GM21825 (cell line): ENCODE measurements around the gene SLC16A6.
"Not testable (repeated sequence)": the region's sequence is repeated elsewhere in the genome, so short reads cannot be mapped to it uniquely, and the experiment has no call there.

ENCODE experiments used
- ATAC-seq: cut with Tn5 transposase; IDR thresholded peaks from one replicate; pipeline ENCODE4 v1.9.1; 2021; ENCODE audit warnings: mild to moderate bottlenecking, moderate library complexity; ENCODE audit not compliant: unreplicated experiment

SLC16A6 gene

GRCh38 chr17:68290955-68291835 lies at the start of gene SLC16A6, which contains the start of gene ARSG:
Gene SLC16A6 (minus strand): TSS chr17:68291127. CDS start chr17:68278320, 12,807 bp downstream.
Gene ARSG (plus strand): TSS chr17:68291495. CDS start chr17:68307494, 15,999 bp downstream.
- ATAC-seq = peak; percentile 52

- ATAC-seq = no peak
Measured at GRCh38 chr17:68334393-68334792, 43.5 kb upstream of the SLC16A6 start.

- ATAC-seq = not testable (repeated sequence)
Measured at GRCh38 chr17:68331932-68332331, 41.0 kb upstream of the SLC16A6 start.

DNA sequence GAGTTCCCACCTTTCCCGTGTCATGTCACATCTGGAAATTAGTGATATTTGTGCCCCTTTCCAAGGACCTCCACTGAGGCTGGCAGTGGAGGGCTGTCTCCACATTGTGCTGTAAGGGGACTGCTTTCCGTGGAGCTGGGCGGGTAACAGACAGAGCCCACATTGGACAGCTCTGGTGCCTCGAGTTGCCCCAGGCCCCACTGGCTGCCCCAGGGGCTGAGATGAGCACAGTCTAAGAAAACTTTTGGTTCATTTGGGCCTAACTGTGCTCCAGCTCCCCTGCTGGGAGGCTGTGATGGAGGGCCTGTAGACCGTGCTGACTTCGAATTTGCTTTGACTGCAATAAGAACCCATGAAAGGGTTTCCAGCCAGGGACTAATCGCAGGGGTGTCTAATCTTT lies 38.4 kb upstream of the SLC16A6 start:
- ATAC-seq = no peak

DNA sequence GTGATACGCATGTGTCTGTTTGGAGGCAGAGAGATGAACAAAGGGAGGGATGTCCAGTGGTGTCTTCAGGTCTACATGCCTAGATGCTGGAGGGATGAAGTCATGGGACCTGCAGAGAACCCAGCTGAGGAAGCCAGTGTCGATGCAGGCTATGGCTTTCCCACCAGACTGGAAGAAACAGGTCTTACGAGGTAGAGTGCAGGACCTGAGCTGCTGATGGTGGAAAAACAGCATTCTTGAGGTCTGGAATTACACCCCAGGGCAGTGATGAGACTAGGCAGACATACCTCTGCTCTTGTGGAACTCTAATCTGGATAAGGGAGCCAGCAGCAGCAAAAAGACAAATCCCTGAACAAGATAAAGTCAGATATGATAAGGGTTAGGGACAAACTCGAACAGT lies 37.7 kb upstream of the SLC16A6 start:
- ATAC-seq = no peak

DNA sequence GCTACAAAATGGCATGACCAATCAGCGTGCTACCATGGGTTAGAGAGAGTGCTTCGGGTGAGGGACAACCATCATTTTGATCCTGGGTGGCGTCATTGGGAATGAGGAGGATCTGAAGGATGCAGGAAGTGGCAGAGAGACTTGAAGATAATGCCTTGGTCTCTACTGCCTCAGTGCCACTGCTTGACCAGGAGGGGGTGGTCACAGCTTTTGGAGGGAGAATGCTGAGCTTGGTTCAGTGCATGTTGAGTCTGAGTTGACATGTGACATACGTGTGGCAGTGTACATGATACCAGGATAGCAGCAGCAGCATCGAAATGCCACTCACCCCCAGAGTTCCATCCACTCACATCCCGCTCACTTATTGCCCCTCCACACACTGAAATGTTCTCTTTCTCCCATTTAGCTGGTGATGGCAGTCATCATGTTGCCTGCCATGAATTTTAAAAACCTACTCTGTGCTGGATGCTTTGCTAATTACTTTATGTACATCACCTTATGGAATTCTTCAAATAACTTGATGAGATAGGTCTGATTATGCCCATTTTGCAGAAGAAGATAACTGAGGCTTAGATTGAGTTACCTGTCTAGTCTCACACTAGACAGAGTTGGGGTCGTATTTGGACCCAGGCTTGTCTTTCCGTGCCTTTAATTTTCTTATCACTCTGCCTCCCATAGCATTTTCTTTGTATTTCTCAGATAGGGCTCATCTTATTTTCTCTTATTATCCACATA lies 37.1 kb upstream of the SLC16A6 start:
- ATAC-seq = no peak

- no peak for ATAC-seq
Measured at GRCh38 chr17:68326681-68327080, 35.8 kb upstream of the SLC16A6 start.

DNA sequence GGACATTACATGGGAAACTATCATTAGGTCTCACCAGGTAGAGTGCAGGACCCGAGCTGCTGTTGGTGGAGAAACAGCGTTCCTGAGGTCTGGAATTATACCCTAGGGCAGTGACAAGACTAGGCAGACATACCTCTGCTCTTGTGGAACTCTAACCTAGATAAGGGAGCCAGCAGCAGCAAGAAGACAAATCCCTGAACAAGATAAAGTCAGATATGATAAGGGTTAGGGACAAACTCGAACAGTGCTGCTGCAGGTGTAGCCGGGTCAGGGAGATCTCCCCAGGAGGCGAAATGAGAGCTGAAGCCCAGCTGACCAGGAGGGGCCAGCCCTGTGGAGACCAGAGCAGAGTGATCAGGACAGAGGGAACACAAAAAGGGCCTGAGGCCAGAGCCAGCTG lies 35.0 kb upstream of the SLC16A6 start:
- no peak for ATAC-seq

- ATAC-seq = no peak
Measured at GRCh38 chr17:68324654-68325336, 33.9 kb upstream of the SLC16A6 start.

DNA sequence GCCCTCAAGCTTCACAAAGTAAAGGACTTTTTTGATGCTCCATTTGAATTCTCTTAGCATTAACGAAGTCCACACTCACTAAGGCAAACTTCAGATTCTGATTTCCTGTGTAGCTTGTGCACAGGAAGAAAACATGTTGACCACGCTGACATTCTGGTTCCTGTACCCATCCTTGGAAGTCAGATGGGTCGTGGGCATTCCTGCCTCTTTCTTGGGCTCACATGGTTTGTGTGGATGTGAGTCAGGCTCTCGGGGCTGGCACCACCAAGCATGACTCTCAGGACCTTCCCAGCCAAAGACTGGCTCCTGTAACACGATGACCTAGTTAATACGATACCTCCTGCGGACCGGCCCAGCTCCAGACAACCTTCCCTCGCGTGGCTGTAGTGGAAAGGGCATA lies 33.2 kb upstream of the SLC16A6 start:
- no peak for ATAC-seq

- no peak for ATAC-seq
Measured at GRCh38 chr17:68322630-68323029, 31.7 kb upstream of the SLC16A6 start.

- ATAC-seq = no peak
Measured at GRCh38 chr17:68321556-68321954, 30.6 kb upstream of the SLC16A6 start.

DNA sequence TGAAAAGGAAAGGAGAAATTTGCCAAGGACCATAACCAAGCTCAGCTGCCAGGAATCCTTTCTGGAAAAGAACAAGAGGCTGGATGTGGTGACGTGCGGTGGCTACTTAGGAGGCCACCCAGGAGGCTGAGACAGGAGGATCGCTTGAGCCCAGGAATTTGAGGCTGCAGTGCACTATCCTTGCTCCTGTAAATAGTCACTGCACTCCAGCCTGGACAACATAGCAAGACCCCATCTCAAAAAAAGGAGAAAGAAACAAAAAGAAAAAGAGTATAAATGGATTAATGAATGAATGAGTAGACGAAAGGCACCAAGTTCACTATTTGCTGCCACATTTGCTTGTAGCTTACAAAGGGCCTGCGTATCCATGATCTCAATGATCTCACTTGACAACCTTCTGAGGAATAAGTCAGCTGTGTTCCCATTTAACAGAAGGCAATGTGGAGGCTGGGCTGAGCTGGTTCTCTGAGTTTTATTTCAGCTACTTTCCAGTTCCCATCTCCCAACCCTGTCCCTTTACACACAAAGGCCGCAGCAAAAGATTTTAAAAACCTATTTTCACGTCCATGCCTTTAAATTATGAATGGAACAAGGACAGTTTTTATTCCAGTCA lies 30.1 kb upstream of the SLC16A6 start:
- no peak for ATAC-seq

DNA sequence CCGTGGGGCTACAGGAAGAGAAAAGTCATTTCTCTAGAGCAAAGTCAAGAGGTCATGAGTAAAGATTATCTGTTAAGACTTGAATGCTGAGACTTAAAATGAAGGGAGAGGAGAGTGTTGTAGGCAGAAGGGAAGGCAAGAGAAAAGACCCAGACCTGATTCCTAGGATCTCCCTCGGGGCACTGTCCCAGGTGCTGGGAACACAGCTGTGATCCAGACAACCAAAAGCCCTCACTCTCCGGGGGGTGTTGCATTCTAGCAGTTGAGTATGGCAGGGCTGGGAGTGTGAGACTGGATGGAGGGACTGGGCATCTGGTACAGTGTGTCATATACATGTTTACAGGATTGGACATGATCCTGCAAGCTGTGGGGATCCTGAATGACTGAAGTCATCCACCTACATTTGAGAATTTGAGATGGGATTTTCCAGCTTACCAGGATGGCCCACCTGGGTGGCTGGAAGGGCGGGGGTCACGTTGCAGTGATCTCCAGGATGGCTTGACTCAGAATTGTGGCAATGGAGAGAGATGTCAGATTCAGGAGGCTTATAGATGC lies 29.5 kb upstream of the SLC16A6 start:
- ATAC-seq = no peak

DNA sequence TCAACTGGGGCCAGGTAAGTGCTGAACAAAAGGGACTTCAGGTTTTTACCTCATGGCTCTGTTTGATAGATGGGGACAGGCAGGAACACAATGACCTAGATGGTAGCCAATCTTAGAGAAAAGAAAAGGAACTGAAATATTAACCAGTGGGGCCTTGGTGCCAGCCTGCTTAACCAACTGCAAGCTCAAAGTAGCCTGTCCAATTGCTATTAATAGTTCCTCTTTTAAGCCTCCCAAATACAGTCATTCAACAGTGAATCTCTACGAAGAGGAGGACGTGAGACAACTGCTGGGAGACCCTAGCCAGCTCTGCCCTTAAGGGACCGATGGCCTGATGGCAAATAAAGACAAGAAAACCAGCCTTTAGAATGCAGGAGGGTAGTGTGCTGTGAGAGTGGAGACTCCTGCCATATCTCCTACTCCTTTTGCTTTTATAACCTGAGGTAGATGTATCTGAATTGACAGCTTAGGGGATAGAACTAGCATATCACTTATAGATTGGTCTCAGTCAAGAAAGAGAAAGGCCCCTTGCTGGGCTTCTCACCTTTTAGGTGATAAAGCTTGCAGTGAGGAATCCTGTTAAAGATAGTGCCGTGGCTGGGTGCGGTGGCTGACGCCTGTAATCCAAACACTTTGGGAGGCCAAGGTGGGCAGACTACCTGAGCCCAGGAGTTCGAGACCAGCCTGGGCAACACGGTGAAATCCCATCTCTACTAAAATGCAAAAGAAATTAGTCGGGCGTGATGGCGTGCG lies 28.7 kb upstream of the SLC16A6 start:
- peak; percentile 54 for ATAC-seq

GRCh38 chr17:68318103-68318991 lies 27.4 kb upstream of the SLC16A6 start:
- peak; percentile 50 for ATAC-seq

DNA sequence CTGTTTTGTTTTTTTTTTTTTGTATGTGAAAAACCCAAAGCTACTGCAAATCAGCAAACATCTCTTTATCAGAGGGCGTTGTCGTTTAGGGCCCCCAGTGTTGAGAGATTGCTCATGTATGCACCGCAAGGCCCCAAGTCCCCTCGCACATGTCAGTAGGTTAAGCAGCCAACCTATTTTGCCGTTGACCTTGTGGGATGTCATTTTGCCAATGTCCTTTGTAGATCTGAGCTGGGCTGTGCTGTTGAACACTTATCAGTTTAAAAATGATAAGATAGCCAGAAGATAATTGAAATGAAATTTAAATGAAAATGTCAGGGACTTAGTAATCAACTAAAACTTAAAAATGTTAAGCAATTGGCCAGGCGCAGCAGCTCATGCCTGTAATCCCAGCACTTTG lies 26.5 kb upstream of the SLC16A6 start:
- no peak for ATAC-seq

GRCh38 chr17:68315930-68316329 lies 25.0 kb upstream of the SLC16A6 start:
- no peak for ATAC-seq
